SW 1271 (cell line): ENCODE results near the gene ALDOA.
A peak's percentile ranks its signal among the peaks of the same experiment; 100 is the strongest.

ENCODE experiments used
- DNase-seq, 2 experiments: peaks; one replicate each; lab custom pipeline; 2025; lab: John Stamatoyannopoulos, UW

Gene ALDOA

GRCh38 chr16:30069611-30070462 lies 4.3 kb downstream of the ALDOA start:
- no peak for DNase-seq

GRCh38 chr16:30070490-30070889 lies 4.9 kb downstream of the ALDOA start:
- DNase-seq, result no peak

- DNase-seq, result peak; percentile 85 to 93
Measured at GRCh38 chr16:30075503-30076275, 10.1 kb downstream of the ALDOA start, which contains the start of gene PPP4C. Gene PPP4C, plus strand, starts transcription at chr16:30075994. Its CDS starts 384 bp downstream, at chr16:30076378.

- DNase-seq, result no peak
Measured at GRCh38 chr16:30076276-30076791, 10.8 kb downstream of the ALDOA start.

GRCh38 chr16:30077656-30078055 lies 12.1 kb downstream of the ALDOA start:
- DNase-seq, result no peak

GRCh38 chr16:30078744-30079143 lies 13.2 kb downstream of the ALDOA start:
- DNase-seq, result no peak

GRCh38 chr16:30079480-30079879 lies 13.9 kb downstream of the ALDOA start:
- no peak for DNase-seq

GRCh38 chr16:30082545-30083090 lies 17.1 kb downstream of the ALDOA start:
- DNase-seq, result no peak

- DNase-seq, result no peak
Measured at GRCh38 chr16:30083216-30084055, 17.9 kb downstream of the ALDOA start.

GRCh38 chr16:30084096-30084815 lies 18.7 kb downstream of the ALDOA start:
- DNase-seq, result no peak

- DNase-seq, result no peak
Measured at GRCh38 chr16:30084816-30085159, 19.2 kb downstream of the ALDOA start.

- no peak for DNase-seq
Measured at GRCh38 chr16:30085247-30085646, 19.7 kb downstream of the ALDOA start.

- DNase-seq, result no peak
Measured at GRCh38 chr16:30085820-30086219, 20.3 kb downstream of the ALDOA start.

GRCh38 chr16:30086291-30087140 lies 21.0 kb downstream of the ALDOA start:
- no peak for DNase-seq

- DNase-seq, result no peak
Measured at GRCh38 chr16:30087181-30087898, 21.8 kb downstream of the ALDOA start.

- DNase-seq, result no peak
Measured at GRCh38 chr16:30088237-30088831, 22.8 kb downstream of the ALDOA start.

GRCh38 chr16:30088832-30089624 lies 23.5 kb downstream of the ALDOA start:
- no peak for DNase-seq
